ENCODE results near the gene PPFIA2.
A peak's percentile ranks its signal among the peaks of the same experiment; 100 is the strongest.

PPFIA2 gene

DNA sequence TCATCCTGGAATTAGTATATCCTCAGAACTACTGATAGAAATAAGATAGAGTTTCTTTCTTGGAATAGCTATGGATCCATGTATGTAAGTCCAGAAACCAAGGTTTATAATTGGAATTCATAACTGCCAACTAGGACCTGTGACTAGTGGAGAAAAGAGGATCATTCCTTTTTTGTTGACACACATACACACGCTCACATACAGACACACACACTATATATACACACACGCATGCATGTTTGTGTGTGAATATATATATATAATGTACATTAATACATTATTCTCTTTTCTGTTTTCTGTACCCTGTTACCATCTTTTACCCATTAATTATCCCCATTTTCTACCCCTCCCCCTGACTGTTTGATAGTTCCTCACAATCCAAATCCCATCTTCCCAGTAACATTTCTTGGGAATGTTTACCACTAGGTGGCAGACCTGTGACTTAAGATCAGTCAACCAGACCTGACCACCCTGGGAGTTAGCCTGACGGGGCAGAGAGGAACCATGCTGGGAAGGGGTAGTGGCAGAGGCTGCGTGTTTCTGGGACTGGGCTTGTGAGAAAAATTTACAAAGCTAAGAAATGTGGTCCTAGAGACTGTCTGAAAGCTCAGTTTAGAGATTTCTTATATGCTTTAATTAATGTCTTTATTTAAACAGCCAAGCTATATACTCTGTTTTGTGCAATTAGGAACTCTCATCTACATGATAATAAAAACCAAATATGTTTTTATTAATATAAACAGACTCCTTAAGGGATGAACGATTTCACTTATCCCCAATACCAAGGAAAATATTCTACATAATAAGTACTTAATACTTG is 308.0 kb downstream of the PPFIA2 start:
- peak; percentile 67 for DNase-seq (ENCODE audit: low spot score)

DNA sequence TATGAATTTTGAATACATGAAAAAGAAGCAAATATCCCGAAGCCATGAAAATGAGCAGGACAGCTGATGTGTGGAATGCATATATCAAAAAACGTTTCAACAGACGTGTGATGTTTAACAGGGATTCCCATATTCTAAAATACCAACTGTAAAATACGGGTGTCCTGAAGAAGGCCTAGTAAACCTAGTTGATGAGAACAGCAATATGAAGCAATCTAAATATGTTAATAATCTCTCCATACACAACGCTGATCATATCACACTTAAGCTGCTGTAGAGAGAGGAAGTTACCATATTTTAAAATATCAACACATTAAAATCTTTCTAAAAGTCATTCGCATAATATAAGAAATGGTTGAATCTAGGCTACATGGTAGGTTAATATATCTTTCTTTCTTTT is 317.5 kb downstream of the PPFIA2 start:
- DNase-seq (ENCODE audit: low spot score): no peak

DNA sequence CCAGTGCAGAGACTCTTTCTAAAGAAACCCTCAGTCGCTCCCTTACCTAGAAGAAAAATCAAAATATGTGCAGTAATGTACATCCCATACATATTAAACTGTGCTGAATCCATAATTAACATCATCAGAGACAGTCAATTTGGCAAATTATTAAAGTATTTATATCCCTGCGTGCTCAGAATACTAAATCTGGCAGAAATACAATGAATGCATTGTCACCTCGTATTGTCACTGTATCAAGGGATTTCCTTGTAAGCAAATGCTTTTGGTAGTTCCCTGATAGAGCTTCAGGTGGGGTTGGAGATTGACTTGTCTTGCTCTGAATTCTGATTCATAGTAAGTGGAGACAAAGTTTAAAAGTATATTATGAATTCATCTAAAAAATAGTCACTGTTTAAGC is 319.1 kb downstream of the PPFIA2 start:
- DNase-seq (ENCODE audit: low spot score): no peak

DNA sequence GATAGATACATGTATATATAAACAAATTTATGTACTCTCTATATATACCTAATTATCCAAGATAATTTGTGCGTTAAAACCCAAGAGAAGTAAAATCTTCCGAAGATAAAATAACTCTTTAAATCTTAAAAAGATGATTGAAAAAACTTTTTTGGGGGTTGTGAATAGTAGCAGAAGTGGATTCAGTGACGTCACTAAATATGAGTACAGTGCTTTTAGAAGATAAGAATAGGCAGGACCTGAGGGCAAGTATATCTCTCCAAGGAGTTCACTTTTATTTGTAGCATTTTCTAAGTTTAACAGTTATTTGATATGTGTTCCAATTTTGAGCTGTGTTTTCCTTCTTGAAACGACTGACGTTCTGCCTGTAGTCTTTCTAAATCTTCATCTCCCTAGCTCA is 319.8 kb downstream of the PPFIA2 start:
- DNase-seq (ENCODE audit: low spot score): no peak

- no peak for DNase-seq (ENCODE audit: low spot score)
Observed at GRCh38 chr12:81417056-81417455, 342.1 kb downstream of the PPFIA2 start.

DNA sequence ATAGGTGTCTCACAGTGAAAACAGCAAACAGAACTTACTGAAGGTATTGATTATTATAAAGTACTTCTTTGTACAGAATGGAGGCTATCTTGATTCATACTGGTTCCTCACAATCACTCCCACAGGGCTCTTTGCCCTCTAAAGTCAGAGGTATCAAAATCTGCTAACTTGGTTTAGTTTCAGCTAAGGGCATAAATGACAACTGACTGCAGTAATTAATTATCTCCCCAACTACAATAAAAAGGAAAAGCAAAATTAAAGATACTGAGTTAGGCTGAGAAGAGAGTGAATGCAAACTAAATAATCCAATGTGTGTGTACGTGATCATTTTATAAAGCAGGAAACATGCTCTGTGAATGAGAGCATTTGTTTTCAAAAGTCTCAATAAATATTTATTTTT is 342.6 kb downstream of the PPFIA2 start:
- no peak for DNase-seq (ENCODE audit: low spot score)

- no peak for DNase-seq (ENCODE audit: low spot score)
Observed at GRCh38 chr12:81414441-81414840, 344.7 kb downstream of the PPFIA2 start.

DNA sequence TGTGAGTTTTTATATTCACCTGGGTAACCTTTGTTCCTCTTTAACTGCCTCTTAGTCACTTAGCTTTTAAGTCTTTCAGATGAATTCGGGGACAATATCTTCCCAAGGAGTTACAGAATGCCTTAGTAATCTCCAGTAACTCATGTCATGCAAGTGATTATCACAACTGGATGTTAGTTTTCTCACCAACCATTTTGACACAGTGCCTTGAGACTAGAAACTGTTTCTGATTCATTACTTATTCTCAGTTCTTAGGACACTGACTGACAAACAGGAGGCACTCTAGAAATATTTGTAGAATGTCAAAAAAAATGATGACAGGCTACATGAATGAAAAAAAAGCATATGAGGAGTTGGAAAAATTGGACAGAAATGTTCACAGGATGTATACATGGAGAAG is 346.2 kb downstream of the PPFIA2 start:
- no peak for DNase-seq (ENCODE audit: low spot score)

DNA sequence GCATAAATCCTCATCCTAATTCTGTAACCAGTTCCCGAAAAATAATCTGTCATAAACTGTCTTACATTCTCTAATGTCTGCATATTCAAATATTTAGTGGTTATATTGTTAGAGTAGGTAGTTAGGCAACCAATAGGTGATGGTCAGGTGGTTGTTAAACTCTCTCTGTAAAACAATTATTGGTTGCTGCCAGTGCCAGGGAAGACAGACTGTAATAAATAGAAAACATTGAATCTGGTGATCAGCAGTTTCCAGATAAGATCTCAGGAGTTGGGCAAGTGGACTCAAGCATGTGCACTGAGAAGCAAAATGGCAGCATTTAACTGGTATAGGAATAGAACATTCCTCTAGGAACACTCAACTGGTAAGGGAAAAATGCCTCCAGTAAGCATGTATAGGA is 355.8 kb downstream of the PPFIA2 start:
- no peak for DNase-seq (ENCODE audit: low spot score)

- no peak for DNase-seq (ENCODE audit: low spot score)
Observed at GRCh38 chr12:81401241-81401640, 357.9 kb downstream of the PPFIA2 start.

DNA sequence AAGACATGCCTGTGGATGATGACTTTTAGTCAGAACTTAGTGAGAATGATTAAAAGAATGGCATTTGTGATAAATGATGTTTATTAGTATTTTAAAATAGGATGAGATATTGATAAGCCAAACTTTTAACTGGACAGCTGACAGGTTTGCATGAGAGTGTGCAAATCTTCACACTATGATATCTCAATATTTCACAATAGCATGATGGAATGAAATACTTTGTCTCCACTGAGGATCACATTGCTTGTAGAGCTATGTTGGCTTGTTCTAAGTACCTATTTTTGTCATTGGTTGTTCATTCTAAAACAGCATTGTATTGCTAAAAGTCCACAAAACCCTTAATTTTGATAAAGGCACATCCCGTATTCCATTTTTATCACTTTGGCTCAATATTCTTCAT is 359.1 kb downstream of the PPFIA2 start:
- no peak for DNase-seq (ENCODE audit: low spot score)

DNA sequence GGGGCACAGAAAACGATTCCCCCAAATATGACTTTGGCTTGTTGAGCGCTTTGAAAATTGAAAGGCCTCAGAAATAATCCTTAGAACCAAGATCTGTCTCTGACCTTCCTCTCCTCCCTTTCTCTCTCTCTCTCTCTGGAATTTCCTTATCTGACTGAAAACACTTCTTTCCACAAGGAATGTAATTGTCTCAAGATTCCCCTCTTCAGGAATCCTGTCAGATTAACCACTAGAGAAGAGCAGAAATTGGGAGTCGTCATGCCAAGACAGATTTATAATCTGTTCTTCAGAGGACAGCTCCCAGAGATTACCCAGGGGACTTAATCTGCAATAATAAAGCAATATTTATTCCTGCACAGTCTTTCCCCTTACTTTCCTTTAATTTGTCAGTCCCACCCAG is 363.7 kb downstream of the PPFIA2 start:
- DNase-seq (ENCODE audit: low spot score): no peak

GRCh38 chr12:81389550-81390099 is 369.5 kb downstream of the PPFIA2 start:
- no peak for DNase-seq (ENCODE audit: low spot score)

DNA sequence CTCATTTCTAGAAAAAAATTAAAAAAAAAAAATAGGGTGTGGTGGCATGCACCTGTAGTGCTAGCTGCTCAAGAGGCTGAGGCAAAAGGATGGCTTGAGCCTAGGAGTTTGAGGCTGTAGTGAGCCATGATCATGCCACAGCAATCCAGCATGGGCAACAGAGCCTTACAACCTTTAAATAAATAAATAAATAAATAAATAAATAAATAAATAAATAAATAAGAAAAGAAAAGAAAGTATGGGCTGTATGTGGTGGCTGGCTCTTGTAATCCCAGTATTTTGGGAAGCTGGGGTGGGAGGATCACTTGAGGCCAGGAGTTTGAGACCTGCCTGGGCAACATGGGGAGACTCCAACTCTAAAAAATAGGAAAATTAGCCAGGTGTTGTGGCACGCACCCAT is 373.0 kb downstream of the PPFIA2 start:
- DNase-seq (ENCODE audit: low spot score): no peak

GRCh38 chr12:81381951-81382350 is 377.2 kb downstream of the PPFIA2 start:
- no peak for DNase-seq (ENCODE audit: low spot score)

DNA sequence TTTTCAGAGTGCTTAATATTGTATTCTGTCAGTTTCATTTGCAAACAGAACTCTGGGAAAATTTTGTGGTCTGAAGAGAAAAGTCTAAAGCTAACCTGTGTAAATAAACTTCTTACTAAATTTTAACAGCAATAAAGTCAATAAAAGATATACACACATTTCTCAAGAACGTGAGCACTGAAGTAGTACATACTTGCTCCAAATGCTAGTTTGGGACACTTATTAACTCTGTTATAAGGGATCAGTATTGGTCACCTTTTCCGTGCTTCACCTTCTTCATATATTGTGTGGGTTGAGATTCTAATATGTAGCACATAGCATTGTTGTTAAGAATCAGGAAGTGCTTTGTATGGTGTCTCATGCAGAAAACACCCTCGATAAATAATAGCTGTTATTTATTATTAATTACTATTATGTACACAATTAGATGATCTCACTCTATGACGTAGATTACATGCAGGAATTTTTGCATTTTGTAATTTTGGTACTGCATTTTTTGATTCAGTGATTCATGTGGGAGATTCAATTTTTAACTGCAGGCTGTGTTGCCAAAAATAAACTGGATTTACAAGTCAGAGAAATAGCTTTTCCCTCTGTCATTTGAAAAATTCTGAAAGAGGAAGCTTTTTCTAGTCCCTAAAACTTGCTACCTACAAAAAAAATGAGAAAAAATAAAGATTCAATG is 380.4 kb downstream of the PPFIA2 start:
- no peak for DNase-seq (ENCODE audit: low spot score)

DNA sequence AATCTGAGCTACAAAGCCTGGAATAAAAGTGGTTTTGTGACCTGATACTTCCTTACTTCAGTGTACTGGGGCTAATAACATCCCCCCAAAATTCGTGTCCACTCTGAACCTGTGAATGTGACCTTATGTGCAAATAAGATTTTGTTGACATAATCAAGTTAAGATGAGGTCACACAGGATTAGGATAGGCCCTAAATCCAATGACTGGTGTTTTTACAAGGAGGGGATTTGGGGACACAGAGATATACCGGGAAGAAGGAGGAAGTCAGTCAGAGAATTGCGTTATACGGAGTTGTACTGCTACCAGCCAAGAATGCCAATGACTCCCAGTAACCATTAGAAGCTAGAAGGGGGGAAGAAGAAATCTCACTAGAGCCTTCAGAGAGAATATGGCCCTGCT is 381.4 kb downstream of the PPFIA2 start:
- no peak for DNase-seq (ENCODE audit: low spot score)

- DNase-seq (ENCODE audit: low spot score): no peak
Observed at GRCh38 chr12:81375969-81376368, 383.2 kb downstream of the PPFIA2 start.

- DNase-seq (ENCODE audit: low spot score): no peak
Observed at GRCh38 chr12:81370456-81370855, 388.7 kb downstream of the PPFIA2 start.

DNA sequence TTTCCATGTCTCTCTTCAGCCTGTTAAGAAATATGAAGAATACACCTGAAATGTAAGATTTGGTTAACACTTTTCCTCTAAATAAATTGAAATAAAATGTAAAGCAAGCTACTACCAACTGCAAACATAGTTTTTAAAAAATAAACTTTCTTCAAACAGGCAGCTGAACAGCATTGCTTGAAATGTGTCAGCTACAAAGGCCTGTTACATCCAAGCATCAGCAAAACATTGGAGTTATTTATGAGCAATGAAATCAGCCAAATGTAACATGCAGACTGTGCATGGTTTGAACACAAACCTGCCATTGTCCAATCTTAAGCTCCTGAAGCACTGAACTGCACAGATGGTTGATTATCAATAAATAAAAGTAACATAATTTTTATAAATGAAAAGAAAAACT is 390.0 kb downstream of the PPFIA2 start:
- DNase-seq (ENCODE audit: low spot score): no peak

DNA sequence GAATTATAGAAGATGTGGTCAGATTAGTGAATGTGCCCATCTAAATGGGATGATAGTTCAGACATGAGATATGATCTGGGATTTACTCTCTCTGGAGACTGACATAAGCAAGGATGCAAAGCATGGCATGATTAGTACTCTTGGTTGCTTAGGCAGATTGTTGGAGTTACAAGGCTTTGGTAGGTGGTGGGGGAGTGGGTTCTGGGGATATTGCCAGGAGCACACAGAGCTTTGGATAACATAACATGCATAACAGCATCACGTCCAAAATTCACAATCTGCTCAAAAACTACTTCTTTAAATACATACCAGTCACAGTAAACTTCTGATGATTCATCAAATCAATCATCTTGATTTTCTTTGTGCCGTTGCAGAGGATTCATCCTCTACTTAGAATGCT is 393.9 kb downstream of the PPFIA2 start:
- DNase-seq (ENCODE audit: low spot score): no peak

DNA sequence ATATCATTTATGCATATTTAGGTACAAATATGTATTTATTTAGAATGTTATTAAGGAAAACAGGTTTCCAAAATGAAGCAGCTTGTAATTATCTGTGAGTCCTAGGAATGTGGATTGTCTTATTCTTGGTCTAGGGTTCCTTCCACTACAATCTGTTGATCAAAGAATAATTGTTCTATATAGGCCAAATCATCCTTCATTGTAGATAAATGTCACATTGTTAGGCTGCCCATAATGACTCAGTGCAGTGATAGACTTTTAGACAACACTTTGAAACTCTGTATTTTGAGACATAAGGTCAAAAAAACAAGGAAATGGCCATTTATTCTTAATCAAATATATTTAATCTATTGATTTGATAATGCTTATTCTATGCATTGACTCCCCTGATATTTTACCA is 398.2 kb downstream of the PPFIA2 start:
- DNase-seq (ENCODE audit: low spot score): no peak

- no peak for DNase-seq (ENCODE audit: low spot score)
Observed at GRCh38 chr12:81359736-81360135, 399.4 kb downstream of the PPFIA2 start.

Measured in iPS-NIHi11 (cell line).